HG02759 (cell line): Measurements from ENCODE around the gene LPP.
A peak's percentile ranks its signal among the peaks of the same experiment; 100 is the strongest.

ENCODE experiments used
- ATAC-seq: cut with Tn5 transposase; IDR thresholded peaks from one replicate; pipeline ENCODE4 v1.9.1; 2021; ENCODE audit warnings: mild to moderate bottlenecking, moderate library complexity; ENCODE audit not compliant: unreplicated experiment

Gene LPP

DNA sequence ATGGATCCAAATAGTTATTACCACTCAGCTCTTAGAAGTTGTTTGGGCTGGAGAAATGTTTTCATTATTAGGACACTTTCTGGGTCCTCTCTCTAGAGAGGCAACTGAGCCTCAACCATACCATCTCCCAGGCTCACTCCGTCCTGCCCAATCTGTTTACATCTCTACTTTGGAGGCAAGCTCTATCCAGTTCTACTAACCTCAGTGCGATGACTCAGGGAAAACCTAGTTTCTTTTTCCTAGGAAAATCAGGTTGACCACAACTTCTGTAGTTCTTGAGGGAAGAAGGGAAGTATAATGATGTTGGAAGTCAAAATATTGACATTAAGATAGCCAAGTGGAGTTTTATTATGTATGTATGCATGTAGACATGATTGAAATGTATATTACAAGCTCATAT, 40.4 kb downstream of the LPP start:
- ATAC-seq = no peak

- ATAC-seq = no peak
Measured at GRCh38 chr3:188196232-188196990, 42.5 kb downstream of the LPP start.

GRCh38 chr3:188197388-188197847, 43.5 kb downstream of the LPP start:
- peak; percentile 74 for ATAC-seq

DNA sequence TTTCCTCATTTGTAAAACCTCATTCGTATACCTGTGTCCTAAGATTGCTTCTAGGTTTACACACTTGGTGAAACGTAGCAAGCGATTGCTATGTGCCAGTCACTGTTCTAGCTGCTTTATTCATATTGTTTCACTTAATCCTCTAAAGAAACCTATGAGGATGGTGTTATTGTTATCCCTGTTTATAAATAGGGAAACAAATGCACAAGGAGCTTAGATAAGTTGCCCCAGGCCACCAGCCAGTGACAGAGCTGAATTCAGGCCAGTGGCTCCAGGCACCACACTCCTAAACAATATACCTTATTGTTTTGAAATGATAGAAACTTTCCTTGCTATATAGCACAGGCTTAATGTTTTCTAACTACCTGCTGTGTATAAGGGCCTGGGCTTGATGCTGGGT, 44.0 kb downstream of the LPP start:
- no peak for ATAC-seq

DNA sequence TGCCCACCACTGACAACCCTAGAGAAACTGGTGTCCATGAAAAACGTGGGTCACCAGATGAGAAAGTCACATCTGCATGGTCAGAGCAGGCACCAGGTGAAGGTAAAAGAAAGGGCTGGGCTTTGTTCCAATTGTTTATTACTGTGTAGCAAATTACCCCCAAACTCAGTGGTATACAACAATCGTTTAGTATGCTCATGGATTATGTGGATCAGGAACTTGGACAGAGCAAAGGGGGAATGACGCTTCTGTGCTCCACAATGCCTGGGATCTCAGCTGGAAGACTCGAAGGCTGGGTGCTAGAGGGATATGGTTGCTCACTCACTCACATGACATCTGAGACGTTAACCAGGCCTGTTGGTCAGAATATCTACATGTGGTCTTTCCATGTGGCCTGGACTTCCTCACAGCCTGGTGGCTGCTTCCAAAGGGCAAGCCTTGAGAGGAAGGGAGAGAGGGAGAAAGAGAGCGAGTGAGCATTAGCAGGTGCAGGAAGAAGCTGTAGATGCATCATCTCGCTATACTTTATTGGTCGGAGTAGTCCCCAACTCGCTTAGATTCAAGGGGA, 44.9 kb downstream of the LPP start:
- ATAC-seq = no peak

- ATAC-seq = no peak
Measured at GRCh38 chr3:188199386-188199785, 45.4 kb downstream of the LPP start.

GRCh38 chr3:188200481-188200880, 46.5 kb downstream of the LPP start:
- ATAC-seq = no peak

- no peak for ATAC-seq
Measured at GRCh38 chr3:188202358-188203138, 48.6 kb downstream of the LPP start.

DNA sequence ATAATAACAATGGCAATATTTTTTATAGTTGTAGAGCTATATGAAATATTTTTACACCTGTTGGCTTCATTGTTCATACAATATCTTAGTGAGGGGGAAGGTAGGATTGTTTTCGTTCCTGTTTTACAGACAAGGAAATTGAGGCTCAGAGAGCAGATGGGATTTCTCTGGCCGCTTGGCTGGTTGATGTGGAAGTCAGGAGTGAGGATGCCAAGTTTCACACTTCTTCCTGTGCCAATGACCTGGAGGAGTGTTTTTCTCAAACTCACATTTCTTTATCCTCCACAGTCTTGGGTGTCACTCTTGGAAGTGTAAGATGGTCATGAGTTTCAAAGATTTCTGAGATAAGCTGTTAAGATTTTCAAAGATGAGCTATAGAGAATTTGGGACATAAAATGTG, 50.6 kb downstream of the LPP start:
- no peak for ATAC-seq

- peak; percentile 47 for ATAC-seq
Measured at GRCh38 chr3:188205992-188206416, 52.0 kb downstream of the LPP start.

GRCh38 chr3:188206787-188207186, 52.8 kb downstream of the LPP start:
- no peak for ATAC-seq

GRCh38 chr3:188207941-188208515, 54.1 kb downstream of the LPP start:
- ATAC-seq = no peak

DNA sequence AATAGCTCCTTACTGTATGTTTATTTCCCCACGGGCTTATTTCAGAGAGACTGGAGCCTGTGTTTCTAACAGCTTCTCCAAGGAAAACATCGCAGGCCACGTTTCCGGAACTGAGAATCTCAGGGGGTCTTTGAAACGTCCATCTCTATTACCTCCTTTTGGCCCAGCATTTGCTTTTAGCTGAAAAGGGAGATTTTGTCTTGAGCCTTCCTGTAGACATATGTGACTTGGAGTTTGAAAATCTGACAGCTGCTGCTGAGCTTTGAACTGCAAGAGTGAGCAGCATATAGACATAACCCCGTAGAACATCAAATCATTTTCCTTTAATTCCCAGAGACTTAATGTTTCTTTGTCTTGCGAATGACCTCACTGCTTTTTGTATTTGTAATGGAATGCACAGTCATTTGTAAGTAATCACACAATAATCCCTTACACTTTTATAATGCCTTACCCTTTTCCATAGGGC, 54.6 kb downstream of the LPP start:
- ATAC-seq = no peak

DNA sequence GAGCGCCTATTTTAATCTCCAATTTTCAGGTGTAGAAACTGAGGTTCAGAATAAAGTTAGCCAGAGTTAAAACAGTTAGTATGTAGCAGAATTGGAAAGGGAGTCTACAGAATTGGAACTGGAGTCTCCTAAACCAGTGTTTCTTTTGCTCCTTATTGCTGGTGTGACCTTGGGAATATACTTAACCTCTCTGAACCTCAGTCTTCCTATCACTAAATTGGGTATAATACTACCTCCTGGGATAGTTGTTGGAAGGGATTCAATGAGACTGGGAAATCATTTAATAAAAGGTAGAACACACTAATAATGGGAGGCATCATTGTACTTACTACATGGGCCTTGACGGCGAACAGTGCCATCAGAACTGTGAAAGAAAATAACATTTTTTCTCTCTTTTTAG, 55.1 kb downstream of the LPP start:
- ATAC-seq = no peak

DNA sequence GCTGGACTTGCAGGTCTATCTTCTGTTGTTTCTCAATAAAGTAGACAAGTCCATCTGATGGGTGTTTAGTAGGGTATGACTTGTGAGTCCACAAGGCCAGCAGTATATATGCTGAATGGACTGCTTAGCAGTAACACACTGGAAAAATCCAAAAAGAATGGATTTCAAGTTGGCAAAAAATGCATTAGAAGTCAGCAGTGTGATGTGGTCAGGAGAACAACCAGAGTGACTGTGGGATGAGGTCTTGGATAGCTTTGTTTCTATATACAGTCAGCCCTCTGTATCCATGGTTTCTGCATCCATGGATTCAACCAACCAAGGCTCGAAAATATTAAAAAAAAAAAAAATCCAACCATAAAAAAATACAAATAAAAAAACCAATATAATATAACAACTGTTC, 55.8 kb downstream of the LPP start:
- ATAC-seq = no peak

DNA sequence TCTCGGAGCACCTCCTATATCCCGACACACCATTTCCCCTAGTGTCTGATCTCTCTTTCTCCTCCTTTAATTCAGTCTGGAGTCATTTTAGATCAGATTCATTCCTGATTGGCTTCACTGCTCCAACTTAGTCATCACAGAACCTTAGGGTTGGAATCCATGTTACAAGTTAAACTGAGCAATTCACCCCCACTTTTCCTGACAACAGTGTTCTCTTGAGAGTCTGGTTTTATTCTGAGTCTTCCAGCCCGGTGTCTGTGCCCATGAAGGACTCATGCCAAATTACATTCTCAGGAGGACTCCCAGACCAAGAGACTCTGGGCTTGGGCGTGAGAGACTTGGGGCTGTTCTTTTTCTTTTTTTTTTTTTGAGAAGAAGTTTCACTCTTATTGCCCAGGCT, 57.5 kb downstream of the LPP start:
- no peak for ATAC-seq

DNA sequence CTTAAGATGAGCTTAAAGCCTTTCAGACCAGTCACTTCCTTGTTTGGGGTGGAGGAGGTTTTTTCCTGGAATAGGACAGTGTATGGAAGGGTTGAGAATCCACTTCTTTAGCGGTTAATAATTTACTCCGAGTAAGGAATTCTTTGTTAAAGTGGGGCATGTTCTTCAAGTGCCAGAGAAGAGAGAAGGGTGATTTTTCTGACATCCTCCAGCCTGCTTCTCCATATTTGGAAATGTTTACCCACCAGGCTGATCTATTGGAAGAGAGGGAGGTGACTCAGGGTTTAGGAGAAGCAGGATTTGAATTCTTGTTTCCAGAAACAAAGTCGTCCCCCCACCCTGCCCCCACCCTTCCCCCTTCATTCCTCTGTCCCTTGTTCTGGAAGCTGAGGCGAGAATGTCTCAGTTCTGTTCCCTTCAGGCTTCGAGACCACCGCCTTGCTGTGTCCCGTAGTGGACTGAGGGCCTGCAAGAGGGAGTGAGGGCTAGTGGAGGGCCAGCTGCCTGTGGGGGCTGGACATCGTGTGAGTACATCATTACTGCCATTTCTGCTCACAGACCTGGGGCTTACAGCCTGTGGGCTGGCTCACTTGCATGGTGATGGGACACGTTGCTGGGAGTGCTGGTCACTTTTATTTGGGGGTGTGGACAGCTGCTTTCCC, 58.5 kb downstream of the LPP start:
- ATAC-seq = no peak

DNA sequence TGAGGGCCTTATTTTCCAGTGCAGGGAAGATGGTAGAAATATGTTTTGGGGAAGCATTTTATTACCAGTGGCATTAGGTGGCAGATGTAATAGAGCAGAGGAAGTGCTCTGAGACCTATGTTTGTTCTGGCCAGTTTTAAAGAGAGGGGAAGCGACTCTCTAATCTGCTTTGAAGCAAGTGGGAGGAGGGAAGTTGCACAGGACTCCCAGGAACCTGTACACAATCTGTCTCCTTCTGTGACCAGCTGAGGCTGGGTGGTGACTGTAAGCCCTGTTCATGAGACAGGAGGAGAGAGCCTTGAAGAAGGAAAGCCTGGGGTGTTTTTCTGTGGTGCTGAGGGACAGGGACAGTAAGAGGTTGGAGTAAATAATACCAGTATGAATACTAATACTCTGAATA, 60.5 kb downstream of the LPP start:
- no peak for ATAC-seq

- no peak for ATAC-seq
Measured at GRCh38 chr3:188215129-188215528, 61.2 kb downstream of the LPP start.

DNA sequence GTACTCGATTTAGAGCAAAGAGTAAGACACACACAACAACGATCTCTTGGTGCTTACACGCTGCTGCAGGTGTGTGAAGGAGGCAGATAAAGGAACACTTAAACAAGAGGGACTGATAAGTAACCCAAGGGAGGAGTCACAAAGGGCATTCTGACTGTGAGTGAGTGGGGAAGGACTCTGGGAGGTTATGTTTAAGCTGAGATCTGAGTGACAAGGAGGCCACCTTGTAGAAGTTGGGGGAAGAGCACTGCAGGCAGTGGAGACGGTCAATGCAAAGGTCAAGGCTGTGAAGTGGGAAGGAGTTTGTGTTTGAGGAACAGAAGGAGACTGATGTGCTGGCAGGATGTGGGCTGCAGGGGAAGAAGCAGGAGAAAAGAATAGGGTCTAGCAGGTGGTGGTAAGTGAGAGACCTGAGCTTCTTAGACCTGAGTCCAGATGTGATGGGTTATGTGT, 63.1 kb downstream of the LPP start:
- no peak for ATAC-seq

DNA sequence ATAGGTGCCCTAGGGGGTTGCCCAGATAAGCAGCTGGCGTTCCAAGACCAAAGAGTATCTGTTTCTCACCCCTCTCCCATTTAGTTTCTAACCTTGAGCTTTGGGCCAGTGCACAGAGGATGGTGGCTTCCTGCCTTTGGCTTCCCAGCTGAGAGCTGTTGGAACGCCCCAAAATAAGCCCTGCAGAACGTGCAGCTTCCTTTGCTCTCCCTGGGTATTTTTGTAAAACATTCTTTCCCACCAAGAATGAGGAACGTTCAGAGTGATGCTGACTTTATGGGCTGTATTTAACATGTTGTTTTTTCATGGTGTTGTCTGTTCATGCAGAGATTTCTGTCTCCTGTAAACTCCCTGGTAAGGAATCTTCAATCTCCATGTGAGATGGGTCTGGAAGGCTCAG, 63.8 kb downstream of the LPP start:
- ATAC-seq = no peak
